H1 (cell line): ENCODE data around the gene CCNA2. TPM values are rescaled to one million over a fixed set of nuclear protein-coding genes. Genes with fewer than 3 reads are reported as not detected.
A peak's percentile ranks its signal among the peaks of the same experiment; 100 is the strongest.

Source experiments
- CHD7 ChIP-seq: fragments of 300-600 bp; sonication (generic); IDR thresholded peaks from 2 replicates; pipeline ENCODE4 v1.7.1; 2012; ENCODE audit warnings: low read length, moderate library complexity, mild to moderate bottlenecking, inconsistent platforms; ENCODE audit not compliant: insufficient replicate concordance
- polyA plus RNA-seq, 7 experiments: library from polyadenylated mRNA; depleted of rRNA in 3 of 7; stranded (reverse) in 5 of 7; unstranded in 2 of 7; fragments of >200 nt in 5 of 7; fragments of 200-250 nt in 2 of 7; gene quantifications; 1 replicate in 5 of 7; 2 replicates in 1 of 7; 4 replicates in 1 of 7; pipeline versions ENCODE4 v1.2.1 to v1.2.3, GENCODE V29; 2011 to 2013; ENCODE audit warnings: missing spikeins in 2 of 7, mixed read lengths in 2 of 7
- total RNA-seq: library from RNA; stranded (reverse); fragmentation: NEBNext Ultra II Directional; extraction: Animal tissue kit (Norgen Biotek cat#: 25700); gene quantifications from 2 replicates; pipeline ENCODE4 v1.2.1, GENCODE V29; 2021

Gene CCNA2
- total and polyA plus RNA-seq, 2 of the 8 experiments (the other 6 are each of a cell fraction or from before 2014, with no cell fraction given): 42.1 to 98.6 TPM

DNA sequence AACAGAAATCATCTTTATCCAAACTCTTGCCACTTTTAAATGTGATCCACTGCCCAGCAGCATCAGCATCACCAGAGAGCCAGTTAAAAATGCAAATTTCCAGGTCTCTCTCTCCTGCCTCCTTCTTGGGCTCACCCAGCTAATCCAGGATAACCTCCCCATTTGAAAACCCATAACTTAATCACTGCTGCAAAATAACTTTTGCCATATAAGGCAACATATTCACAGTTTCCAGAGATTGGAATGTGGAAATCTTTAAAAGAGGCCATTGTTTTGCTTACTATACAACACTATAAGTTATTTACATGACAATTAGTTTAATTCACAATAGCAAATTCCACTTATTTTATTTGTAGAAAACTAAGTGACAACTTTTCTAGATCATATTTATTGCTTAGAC lies 27.4 kb downstream of the CCNA2 start (continued):
- peak; percentile 74 for TF ChIP-seq CHD7
